SU-DHL-6 (cell line): ENCODE measurements around the gene TJP2.

Experiments used
- H2AFZ ChIP-seq: fragments of 200-600 bp; sonication (generic); 2 replicates; pipeline ENCODE4 v1.6.1; 2014; ENCODE audit warnings: low read depth, mild to moderate bottlenecking, moderate library complexity, mixed read lengths, antibody characterized with exemption, low read length; ENCODE audit not compliant: severe bottlenecking
- H3F3A ChIP-seq: fragments of 200-600 bp; shearing (Covaris generic); 2 replicates; pipeline ENCODE4 v1.6.0; 2016; ENCODE audit warnings: antibody characterized with exemption, mild to moderate bottlenecking; ENCODE audit not compliant: insufficient read depth
- H3K27ac ChIP-seq: fragments of 200-600 bp; sonication (generic); 2 replicates; pipeline ENCODE4 v1.5.1; 2016; ENCODE audit warnings: low read depth, mild to moderate bottlenecking, low read length, moderate library complexity, mixed read lengths
- H3K27me3 ChIP-seq: fragments of 200-600 bp; sonication (generic), shearing (Covaris generic); 2 replicates; pipeline ENCODE4 v1.6.0; 2014; ENCODE audit warnings: mild to moderate bottlenecking, low read length
- H3K36me3 ChIP-seq: fragments of 200-600 bp; sonication (generic); 2 replicates; pipeline ENCODE4 v1.6.1; 2014; ENCODE audit warnings: mild to moderate bottlenecking, low read length, mixed read lengths
- H3K4me2 ChIP-seq: fragments of 300-600, 200-600 bp; shearing (Covaris generic), sonication (generic); 2 replicates; pipeline ENCODE4 v1.6.0; 2014; ENCODE audit warnings: low read length, low read depth, mild to moderate bottlenecking; ENCODE audit not compliant: poor library complexity, severe bottlenecking
- H3K4me3 ChIP-seq: fragments of 200-600 bp; sonication (generic); 2 replicates; pipeline ENCODE4 v1.5.1; 2014; ENCODE audit warnings: antibody characterized with exemption, low read length, mild to moderate bottlenecking, mixed read lengths; ENCODE audit not compliant: insufficient read depth, poor library complexity, severe bottlenecking
- H3K79me2 ChIP-seq: fragments of 200-600 bp; sonication (generic); 2 replicates; pipeline ENCODE4 v1.6.1; 2014; ENCODE audit warnings: mild to moderate bottlenecking, low read length, moderate library complexity; ENCODE audit not compliant: insufficient read depth
- H3K9ac ChIP-seq: fragments of 200-600 bp; sonication (generic); 2 replicates; pipeline ENCODE4 v1.7.0; 2014; ENCODE audit warnings: mild to moderate bottlenecking, low read length
- H3K9me2 ChIP-seq: fragments of 200-600 bp; sonication (generic); replicated peaks from 2 replicates; pipeline ENCODE4 v1.6.1; 2014; ENCODE audit warnings: low read length; ENCODE audit not compliant: insufficient read depth
- H3K9me3 ChIP-seq: fragments of 200-600 bp; sonication (generic); 2 replicates; pipeline ENCODE4 v1.6.1; 2014; ENCODE audit warnings: low read length, mixed read lengths; ENCODE audit not compliant: insufficient read depth
- H4K20me1 ChIP-seq: fragments of 200-600 bp; sonication (generic); 2 replicates; pipeline ENCODE4 v1.6.1; 2014; ENCODE audit warnings: low read depth, mild to moderate bottlenecking, antibody characterized with exemption, low read length, moderate library complexity, mixed read lengths
- CTCF ChIP-seq: fragments of 200-600 bp; sonication (generic); IDR thresholded peaks from one replicate; pipeline ENCODE4 v1.5.1; 2017; ENCODE audit warnings: antibody characterized with exemption, mild to moderate bottlenecking, low read length, moderate library complexity; ENCODE audit not compliant: insufficient read depth, poor library complexity, severe bottlenecking
- EZH2phosphoT487 ChIP-seq: fragments of 200-600 bp; sonication (generic), shearing (Covaris generic); conservative IDR thresholded peaks from 2 replicates; pipeline ENCODE4 v1.6.1; 2018; ENCODE audit warnings: mild to moderate bottlenecking, antibody characterized with exemption, low read length, moderate library complexity, mixed read lengths

Gene TJP2

DNA sequence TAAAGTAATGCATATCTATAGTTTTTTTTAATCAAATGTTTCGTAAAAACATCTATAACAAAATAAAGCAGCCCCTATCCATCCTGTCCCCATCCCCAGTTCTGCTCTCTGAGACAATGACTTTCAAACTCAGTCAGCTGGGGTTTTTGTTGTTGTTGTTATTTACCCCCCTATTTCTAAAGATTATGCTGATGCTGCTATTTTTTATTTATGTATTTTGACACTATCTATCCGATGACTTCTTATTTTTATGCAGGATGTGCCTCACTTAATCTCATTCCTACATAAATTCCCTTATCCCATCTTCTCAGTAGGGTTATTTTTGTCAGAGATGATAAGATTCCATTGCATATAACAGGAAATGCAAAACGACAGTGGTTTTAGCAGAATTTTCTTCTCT is 105.7 kb downstream of the TJP2 start:
- Histone ChIP-seq H3K79me2 (no peaks in the 10 kb centered on the region), H3K9ac (no peak overlapping the region), H3K4me2 (no peak overlapping the region), H3K27ac (no peak overlapping the region), H3K27me3 (no peaks in the 10 kb centered on the region), H3K36me3 (no peaks in the 10 kb centered on the region), H3K9me3 (no peaks in the 10 kb centered on the region), H3F3A (no peaks in the 10 kb centered on the region), H4K20me1 (no peaks in the 10 kb centered on the region), H2AFZ (no peak overlapping the region), H3K9me2 (no peaks in the 10 kb centered on the region), H3K4me3 (no peak overlapping the region)
- TF ChIP-seq CTCF (no peak), EZH2phosphoT487 (no peak)

- Histone ChIP-seq H3K9me3 (no peaks in the 10 kb centered on the region), H3K9me2 (no peaks in the 10 kb centered on the region), H3K4me3 (no peak overlapping the region), H3K27ac (no peak overlapping the region), H3K9ac (no peak overlapping the region), H3K36me3 (no peaks in the 10 kb centered on the region), H3K4me2 (no peak overlapping the region), H3F3A (no peaks in the 10 kb centered on the region), H3K27me3 (no peaks in the 10 kb centered on the region), H3K79me2 (no peaks in the 10 kb centered on the region), H2AFZ (no peak overlapping the region), H4K20me1 (no peaks in the 10 kb centered on the region)
- TF ChIP-seq CTCF (no peak), EZH2phosphoT487 (no peak)
Measured at GRCh38 chr9:69283003-69283402, 108.9 kb downstream of the TJP2 start.

GRCh38 chr9:69292078-69292477 is 118.0 kb downstream of the TJP2 start:
- H3K9ac ChIP-seq: no peak overlapping the region
- no peaks in the 10 kb centered on the region for H3K79me2 ChIP-seq
- no peak for TF ChIP-seq EZH2phosphoT487
- TF ChIP-seq CTCF: no peak
- no peaks in the 10 kb centered on the region for H3K27me3 ChIP-seq
- H3K36me3 ChIP-seq: no peaks in the 10 kb centered on the region
- no peak overlapping the region for H2AFZ ChIP-seq
- no peak overlapping the region for H3K4me3 ChIP-seq
- no peaks in the 10 kb centered on the region for H4K20me1 ChIP-seq
- H3F3A ChIP-seq: no peaks in the 10 kb centered on the region
- H3K9me3 ChIP-seq: no peaks in the 10 kb centered on the region
- no peak overlapping the region for H3K4me2 ChIP-seq
- H3K9me2 ChIP-seq: no peaks in the 10 kb centered on the region
- H3K27ac ChIP-seq: no peak overlapping the region

- H3K27ac ChIP-seq: no peak overlapping the region
- no peaks in the 10 kb centered on the region for H4K20me1 ChIP-seq
- H3K4me2 ChIP-seq: no peak overlapping the region
- no peaks in the 10 kb centered on the region for H3K9me2 ChIP-seq
- no peaks in the 10 kb centered on the region for H3K36me3 ChIP-seq
- no peak overlapping the region for H2AFZ ChIP-seq
- no peaks in the 10 kb centered on the region for H3K27me3 ChIP-seq
- no peak overlapping the region for H3K9ac ChIP-seq
- no peaks in the 10 kb centered on the region for H3K9me3 ChIP-seq
- no peak overlapping the region for H3K4me3 ChIP-seq
- H3F3A ChIP-seq: no peaks in the 10 kb centered on the region
- no peak for TF ChIP-seq CTCF
- no peak for TF ChIP-seq EZH2phosphoT487
- H3K79me2 ChIP-seq: no peaks in the 10 kb centered on the region
Measured at GRCh38 chr9:69293156-69293555, 119.1 kb downstream of the TJP2 start.
